ENCODE results near the gene SOX4.
"Not testable (repeated sequence)": the region's sequence is repeated elsewhere in the genome, so short reads cannot be mapped to it uniquely, and the experiment has no call there.

The SOX4 gene

GRCh38 chr6:21593412-21593926 is at the start of gene SOX4:
Gene SOX4, plus strand, starts transcription at chr6:21593751. Its CDS starts 784 bp downstream, at chr6:21594535.
- peaks cover 6% of the 10 kb centered on the region for H3K36me3 ChIP-seq (ENCODE audit: control insufficient read depth, low read depth, low read length)
- peak within 1 kb of the TSS; percentile 93 for H3K9ac ChIP-seq (ENCODE audit: low read length)
- peaks cover 5% of the 10 kb centered on the region for H3K4me1 ChIP-seq (ENCODE audit: control insufficient read depth, low read depth, low read length)
- peak within 1 kb of the TSS; percentile 85 for H3K4me3 ChIP-seq (ENCODE audit: low read length)
- no peaks in the 10 kb centered on the region for H3K27me3 ChIP-seq (ENCODE audit: control insufficient read depth, insufficient read depth, low read length)
- H3K9me3 ChIP-seq (ENCODE audit: control insufficient read depth, low read depth, low read length) = no peaks in the 10 kb centered on the region
- H3K27ac ChIP-seq (ENCODE audit: low read length) = peak within 1 kb of the TSS; percentile 75

GRCh38 chr6:21552286-21552685 is 41.3 kb upstream of the SOX4 start:
- H3K4me3 ChIP-seq (ENCODE audit: low read length); H3K27ac ChIP-seq (ENCODE audit: low read length); H3K9ac ChIP-seq (ENCODE audit: low read length); H3K27me3 ChIP-seq (ENCODE audit: control insufficient read depth, insufficient read depth, low read length); H3K4me1 ChIP-seq (ENCODE audit: control insufficient read depth, low read depth, low read length); H3K36me3 ChIP-seq (ENCODE audit: control insufficient read depth, low read depth, low read length); H3K9me3 ChIP-seq (ENCODE audit: control insufficient read depth, low read depth, low read length): not testable (repeated sequence)

- no peaks in the 10 kb centered on the region for H3K36me3 ChIP-seq (ENCODE audit: control insufficient read depth, low read depth, low read length)
- peaks cover 3% of the 10 kb centered on the region for H3K9me3 ChIP-seq (ENCODE audit: control insufficient read depth, low read depth, low read length)
- H3K4me3 ChIP-seq (ENCODE audit: low read length) = no peak overlapping the region
- no peaks in the 10 kb centered on the region for H3K27me3 ChIP-seq (ENCODE audit: control insufficient read depth, insufficient read depth, low read length)
- H3K4me1 ChIP-seq (ENCODE audit: control insufficient read depth, low read depth, low read length) = no peaks in the 10 kb centered on the region
- no peak overlapping the region for H3K27ac ChIP-seq (ENCODE audit: low read length)
- H3K9ac ChIP-seq (ENCODE audit: low read length) = no peak overlapping the region
Observed at GRCh38 chr6:21554286-21554685, 39.3 kb upstream of the SOX4 start.

GRCh38 chr6:21555197-21555596 is 38.4 kb upstream of the SOX4 start:
- no peak overlapping the region for H3K9ac ChIP-seq (ENCODE audit: low read length)
- H3K4me1 ChIP-seq (ENCODE audit: control insufficient read depth, low read depth, low read length) = no peaks in the 10 kb centered on the region
- no peak overlapping the region for H3K4me3 ChIP-seq (ENCODE audit: low read length)
- no peaks in the 10 kb centered on the region for H3K36me3 ChIP-seq (ENCODE audit: control insufficient read depth, low read depth, low read length)
- H3K9me3 ChIP-seq (ENCODE audit: control insufficient read depth, low read depth, low read length) = no peaks in the 10 kb centered on the region
- no peak overlapping the region for H3K27ac ChIP-seq (ENCODE audit: low read length)
- no peaks in the 10 kb centered on the region for H3K27me3 ChIP-seq (ENCODE audit: control insufficient read depth, insufficient read depth, low read length)

GRCh38 chr6:21556511-21556910 is 37.0 kb upstream of the SOX4 start:
- no peak overlapping the region for H3K27ac ChIP-seq (ENCODE audit: low read length)
- no peaks in the 10 kb centered on the region for H3K36me3 ChIP-seq (ENCODE audit: control insufficient read depth, low read depth, low read length)
- H3K9ac ChIP-seq (ENCODE audit: low read length) = no peak overlapping the region
- H3K27me3 ChIP-seq (ENCODE audit: control insufficient read depth, insufficient read depth, low read length) = no peaks in the 10 kb centered on the region
- no peak overlapping the region for H3K4me3 ChIP-seq (ENCODE audit: low read length)
- H3K9me3 ChIP-seq (ENCODE audit: control insufficient read depth, low read depth, low read length) = no peaks in the 10 kb centered on the region
- H3K4me1 ChIP-seq (ENCODE audit: control insufficient read depth, low read depth, low read length) = no peaks in the 10 kb centered on the region

- Histone ChIP-seq H3K9ac (ENCODE audit: low read length) (no peak overlapping the region), H3K4me1 (ENCODE audit: control insufficient read depth, low read depth, low read length) (no peaks in the 10 kb centered on the region), H3K27ac (ENCODE audit: low read length) (no peak overlapping the region), H3K27me3 (ENCODE audit: control insufficient read depth, insufficient read depth, low read length) (no peaks in the 10 kb centered on the region), H3K9me3 (ENCODE audit: control insufficient read depth, low read depth, low read length) (no peaks in the 10 kb centered on the region), H3K4me3 (ENCODE audit: low read length) (no peak overlapping the region), H3K36me3 (ENCODE audit: control insufficient read depth, low read depth, low read length) (no peaks in the 10 kb centered on the region)
Observed at GRCh38 chr6:21556968-21557721, 36.4 kb upstream of the SOX4 start.

GRCh38 chr6:21559238-21559637 is 34.3 kb upstream of the SOX4 start:
- H3K4me3 ChIP-seq (ENCODE audit: low read length) = no peak overlapping the region
- no peaks in the 10 kb centered on the region for H3K4me1 ChIP-seq (ENCODE audit: control insufficient read depth, low read depth, low read length)
- H3K9ac ChIP-seq (ENCODE audit: low read length) = no peak overlapping the region
- H3K36me3 ChIP-seq (ENCODE audit: control insufficient read depth, low read depth, low read length) = no peaks in the 10 kb centered on the region
- H3K27me3 ChIP-seq (ENCODE audit: control insufficient read depth, insufficient read depth, low read length) = no peaks in the 10 kb centered on the region
- no peak overlapping the region for H3K27ac ChIP-seq (ENCODE audit: low read length)
- no peaks in the 10 kb centered on the region for H3K9me3 ChIP-seq (ENCODE audit: control insufficient read depth, low read depth, low read length)

- H3K9me3 ChIP-seq (ENCODE audit: control insufficient read depth, low read depth, low read length) = no peaks in the 10 kb centered on the region
- H3K9ac ChIP-seq (ENCODE audit: low read length) = no peak overlapping the region
- H3K36me3 ChIP-seq (ENCODE audit: control insufficient read depth, low read depth, low read length) = no peaks in the 10 kb centered on the region
- H3K4me3 ChIP-seq (ENCODE audit: low read length) = no peak overlapping the region
- H3K4me1 ChIP-seq (ENCODE audit: control insufficient read depth, low read depth, low read length) = no peaks in the 10 kb centered on the region
- H3K27ac ChIP-seq (ENCODE audit: low read length) = no peak overlapping the region
- H3K27me3 ChIP-seq (ENCODE audit: control insufficient read depth, insufficient read depth, low read length) = no peaks in the 10 kb centered on the region
Observed at GRCh38 chr6:21560249-21560648, 33.3 kb upstream of the SOX4 start.

- Histone ChIP-seq H3K27ac (ENCODE audit: low read length) (no peak overlapping the region), H3K9me3 (ENCODE audit: control insufficient read depth, low read depth, low read length) (no peaks in the 10 kb centered on the region), H3K27me3 (ENCODE audit: control insufficient read depth, insufficient read depth, low read length) (no peaks in the 10 kb centered on the region), H3K4me3 (ENCODE audit: low read length) (no peak overlapping the region), H3K4me1 (ENCODE audit: control insufficient read depth, low read depth, low read length) (no peaks in the 10 kb centered on the region), H3K36me3 (ENCODE audit: control insufficient read depth, low read depth, low read length) (no peaks in the 10 kb centered on the region), H3K9ac (ENCODE audit: low read length) (no peak overlapping the region)
Observed at GRCh38 chr6:21565431-21565830, 28.1 kb upstream of the SOX4 start.

GRCh38 chr6:21578523-21578922 is 15.0 kb upstream of the SOX4 start:
- no peak overlapping the region for H3K4me3 ChIP-seq (ENCODE audit: low read length)
- H3K36me3 ChIP-seq (ENCODE audit: control insufficient read depth, low read depth, low read length) = no peaks in the 10 kb centered on the region
- H3K9me3 ChIP-seq (ENCODE audit: control insufficient read depth, low read depth, low read length) = peaks cover 3% of the 10 kb centered on the region
- no peaks in the 10 kb centered on the region for H3K4me1 ChIP-seq (ENCODE audit: control insufficient read depth, low read depth, low read length)
- no peaks in the 10 kb centered on the region for H3K27me3 ChIP-seq (ENCODE audit: control insufficient read depth, insufficient read depth, low read length)
- no peak overlapping the region for H3K27ac ChIP-seq (ENCODE audit: low read length)
- no peak overlapping the region for H3K9ac ChIP-seq (ENCODE audit: low read length)

GRCh38 chr6:21582651-21583050 is 10.9 kb upstream of the SOX4 start:
- no peaks in the 10 kb centered on the region for H3K36me3 ChIP-seq (ENCODE audit: control insufficient read depth, low read depth, low read length)
- no peaks in the 10 kb centered on the region for H3K4me1 ChIP-seq (ENCODE audit: control insufficient read depth, low read depth, low read length)
- H3K4me3 ChIP-seq (ENCODE audit: low read length) = no peak overlapping the region
- H3K9me3 ChIP-seq (ENCODE audit: control insufficient read depth, low read depth, low read length) = peaks cover 3% of the 10 kb centered on the region
- no peak overlapping the region for H3K9ac ChIP-seq (ENCODE audit: low read length)
- H3K27me3 ChIP-seq (ENCODE audit: control insufficient read depth, insufficient read depth, low read length) = peaks cover 17% of the 10 kb centered on the region
- no peak overlapping the region for H3K27ac ChIP-seq (ENCODE audit: low read length)

- Histone ChIP-seq H3K27ac (ENCODE audit: low read length) (no peak overlapping the region), H3K9me3 (ENCODE audit: control insufficient read depth, low read depth, low read length) (no peaks in the 10 kb centered on the region), H3K36me3 (ENCODE audit: control insufficient read depth, low read depth, low read length) (no peaks in the 10 kb centered on the region), H3K4me1 (ENCODE audit: control insufficient read depth, low read depth, low read length) (peaks cover 4% of the 10 kb centered on the region), H3K27me3 (ENCODE audit: control insufficient read depth, insufficient read depth, low read length) (peaks cover 23% of the 10 kb centered on the region), H3K9ac (ENCODE audit: low read length) (peak overlapping the region; percentile 45), H3K4me3 (ENCODE audit: low read length) (peak overlapping the region; percentile 78)
Observed at GRCh38 chr6:21586300-21586699, 7.3 kb upstream of the SOX4 start.
